Gastroesophageal sphincter (tissue), 4 donors: Measurements from ENCODE around the gene RAB6D. TPM values are rescaled to one million over a fixed set of nuclear protein-coding genes. Genes with fewer than 3 reads are reported as not detected.
"Not testable (repeated sequence)": the region's sequence is repeated elsewhere in the genome, so short reads cannot be mapped to it uniquely, and the experiment has no call there.

Source experiments
- ATAC-seq: fragments of 150-250 bp; one replicate; pipeline ENCODE4 v1.9.1; 2016; ENCODE audit warnings: mild to moderate bottlenecking, moderate library complexity
- H3K27ac ChIP-seq, 4 donors: fragments of 200-600 bp; sonication (generic) in 3 of 4; 1 replicate in 3 of 4; 2 replicates in 1 of 4; pipeline ENCODE4 v1.5.1; 2016 to 2019
- H3K27me3 ChIP-seq: fragments of 200-600 bp; sonication (generic); one replicate; pipeline ENCODE4 v1.5.1; 2019
- H3K36me3 ChIP-seq, 2 donors: fragments of 200-600 bp; sonication (generic); one replicate each; pipeline ENCODE4 v1.5.1; 2019; ENCODE audit warnings: control low read depth in 1 of 2
- H3K4me1 ChIP-seq, 3 donors: fragments of 200-600 bp; sonication (generic); 1 replicate in 2 of 3; 2 replicates in 1 of 3; pipeline ENCODE4 v1.5.1; 2016 to 2019; ENCODE audit warnings: control low read depth in 2 of 3
- H3K4me3 ChIP-seq, 2 donors: fragments of 200-600 bp; sonication (generic); one replicate each; pipeline ENCODE4 v1.5.1; 2019; ENCODE audit warnings: mild to moderate bottlenecking in 1 of 2, moderate library complexity in 1 of 2
- H3K9me3 ChIP-seq, 3 donors: fragments of 200-600 bp; sonication (generic); one replicate each; pipeline ENCODE4 v1.5.1; 2017 to 2019; ENCODE audit warnings: control low read depth in 2 of 3
- CTCF ChIP-seq, 4 experiments: fragments of 200-600 bp in 2 of 4; fragments of 450-650 bp in 2 of 4; sonication (generic) in 1 of 4; IDR thresholded peaks; one replicate each; pipeline ENCODE4 v1.5.1; 2017 to 2019; ENCODE audit warnings: antibody characterized with exemption in 4 of 4, mild to moderate bottlenecking in 2 of 4, moderate library complexity in 2 of 4
- EP300 ChIP-seq: sonication (generic); formaldehyde crosslinking; IDR thresholded peaks from one replicate; pipeline ENCODE4 v1.6.1; 2017; ENCODE audit warnings: antibody characterized with exemption, mild to moderate bottlenecking
- POLR2A ChIP-seq, 2 donors: fragments of 450-650 bp; IDR thresholded peaks; one replicate each; pipeline ENCODE4 v1.6.1; 2017; ENCODE audit warnings: antibody characterized with exemption in 2 of 2, mild to moderate bottlenecking in 2 of 2, moderate library complexity in 1 of 2
- POLR2AphosphoS5 ChIP-seq: sonication (generic); formaldehyde crosslinking; IDR thresholded peaks from one replicate; pipeline ENCODE4 v1.6.1; 2017; ENCODE audit warnings: antibody characterized with exemption
- WGBS, 2 donors: methylation state at CpG; one replicate each; pipeline ENCODE4 v1.1.5; 2018; ENCODE audit warnings: low coverage in 1 of 2; 5-methylcytosine and 5-hydroxymethylcytosine counted together
- total RNA-seq, 4 donors: library from RNA; depleted of rRNA; stranded (reverse); fragments of >200 nt; gene quantifications; one replicate each; pipeline ENCODE4 v1.1.0, GENCODE V29; 2016

The RAB6D gene
- total RNA-seq, 4 donors from 2014 or later = not detected

GRCh38 chr2:131394147-131394931 is 30.4 kb upstream of the RAB6D start:
- 31 to 72% methylated on average over 7 to 9 of the region's 45 CpGs for WGBS, 2 donors
- ATAC-seq = no peak

GRCh38 chr2:131391953-131392352 is 28.0 kb upstream of the RAB6D start:
- H3K36me3 ChIP-seq, H3K27ac ChIP-seq, H3K4me3 ChIP-seq, H3K9me3 ChIP-seq, ATAC-seq, H3K4me1 ChIP-seq: not testable (repeated sequence)
- peaks cover 32% of the 10 kb centered on the region for H3K27me3 ChIP-seq
- WGBS, 2 donors = 85% methylated on average over 5 of the region's 9 CpGs; no CpG with 5 or more reads in 1 of the 2 donors

More at GRCh38 chr2:131394147-131394931, 30.4 kb upstream of the RAB6D start:
- no peak overlapping the region for H3K4me3 ChIP-seq
- H3K9me3 ChIP-seq = no peaks in the 10 kb centered on the region
- H3K36me3 ChIP-seq = no peaks in the 10 kb centered on the region
- H3K27me3 ChIP-seq = peaks cover 38% of the 10 kb centered on the region
- TF ChIP-seq EP300 (no peak), POLR2AphosphoS5 (no peak), CTCF (IDR thresholded peaks at IDR 0.05) (no peak)
- H3K27ac ChIP-seq = no peak overlapping the region
- peaks cover 0 to 9% (median 0%) of the 10 kb centered on the region in 3 donors for H3K4me1 ChIP-seq

- ATAC-seq = peak; percentile 18
- 73 to 100% methylated on average over 2 to 5 of the region's 11 CpGs for WGBS, 2 donors
- peaks cover 32% of the 10 kb centered on the region for H3K27me3 ChIP-seq
- not testable (repeated sequence) for H3K36me3 ChIP-seq, H3K27ac ChIP-seq, H3K4me3 ChIP-seq, H3K9me3 ChIP-seq, H3K4me1 ChIP-seq
These were observed 27.5 kb upstream of the RAB6D start for GRCh38 chr2:131391471-131391870.

- no CpG with 5 or more reads among the region's 9 CpGs for WGBS, 2 donors
- H3K4me3 ChIP-seq, H3K4me1 ChIP-seq, H3K27ac ChIP-seq, H3K36me3 ChIP-seq, H3K9me3 ChIP-seq, ATAC-seq: not testable (repeated sequence)
- H3K27me3 ChIP-seq = peaks cover 29% of the 10 kb centered on the region
These were observed 26.6 kb upstream of the RAB6D start for GRCh38 chr2:131390495-131391130.

- Histone ChIP-seq H3K9me3 (no peaks in the 10 kb centered on the region), H3K27me3 (peaks cover 20% of the 10 kb centered on the region), H3K36me3 (no peaks in the 10 kb centered on the region), H3K27ac (no peak overlapping the region), H3K4me3 (no peak overlapping the region), H3K4me1 (peaks cover 0 to 3% (median 0%) of the 10 kb centered on the region in 3 donors)
- WGBS, 2 donors = 90 to 95% methylated on average over 2 to 9 of the region's 10 CpGs
- TF ChIP-seq POLR2AphosphoS5 (no peak), POLR2A (IDR thresholded peaks at IDR 0.05) (no peak), CTCF (IDR thresholded peaks at IDR 0.05) (no peak), EP300 (no peak)
- no peak for ATAC-seq
These were observed 25.7 kb upstream of the RAB6D start for GRCh38 chr2:131389657-131390056.

- 26% methylated on average over 3 of the region's 6 CpGs; no CpG with 5 or more reads in 1 of the 2 donors for WGBS, 2 donors
- not testable (repeated sequence) for H3K4me1 ChIP-seq, H3K27ac ChIP-seq, H3K9me3 ChIP-seq, ATAC-seq, H3K4me3 ChIP-seq, H3K36me3 ChIP-seq
- H3K27me3 ChIP-seq = peaks cover 11% of the 10 kb centered on the region
These were observed 24.9 kb upstream of the RAB6D start for GRCh38 chr2:131388834-131389233.

GRCh38 chr2:131373111-131373510 is 9.1 kb upstream of the RAB6D start:
- ATAC-seq, H3K36me3 ChIP-seq, H3K9me3 ChIP-seq, H3K4me1 ChIP-seq, H3K27ac ChIP-seq, H3K27me3 ChIP-seq, H3K4me3 ChIP-seq: not testable (repeated sequence)
- 85 to 100% methylated on average over 1 of the region's 1 CpG for WGBS, 2 donors
